GM20000 (cell line): ENCODE results near the gene VSX1.

Experiments
- DNase-seq: peaks from one replicate; pipeline ENCODE4 v3.0.0; 2012; ENCODE audit warnings: low spot score
- TF ChIP-seq, protein P1 (sequence below): IDR thresholded peaks from 2 replicates; pipeline ENCODE4 v1.5.1; 2012; ENCODE audit warnings: mild to moderate bottlenecking, control low read depth; ENCODE audit errors: extremely low read depth, missing control alignments

The VSX1 gene

DNA sequence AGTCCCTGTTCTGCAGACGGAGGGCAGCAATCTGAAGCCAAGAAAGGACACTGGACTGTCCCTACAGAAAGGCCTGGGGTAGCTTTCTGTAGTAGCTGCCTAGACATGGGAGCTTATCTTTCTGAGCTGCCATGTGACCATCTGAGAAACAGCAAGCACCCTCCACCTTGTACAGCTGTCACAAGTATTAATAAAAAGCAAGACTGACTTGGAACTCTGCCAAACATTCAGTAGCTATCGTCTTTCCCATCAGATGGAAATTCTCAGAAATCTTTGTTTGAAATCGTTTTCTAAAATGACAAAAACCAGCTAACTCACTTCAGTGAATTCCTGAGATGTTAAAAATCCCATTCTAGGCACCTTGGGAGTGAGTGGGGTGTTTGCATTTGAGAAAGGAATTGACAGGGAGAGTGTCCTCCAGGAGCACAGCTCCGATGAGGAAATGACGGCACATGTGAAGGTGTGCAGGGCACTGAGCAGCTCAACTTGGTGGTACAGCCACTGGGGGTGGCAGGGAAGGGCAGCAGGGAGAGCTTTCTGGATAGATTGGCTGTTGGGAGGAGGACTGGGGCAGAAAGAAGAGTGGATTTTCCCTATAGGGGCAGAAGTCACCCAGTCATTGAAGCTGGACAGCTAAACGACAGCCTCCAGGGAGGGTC, 48.5 kb downstream of the VSX1 start:
- TF ChIP-seq, protein P1, sequence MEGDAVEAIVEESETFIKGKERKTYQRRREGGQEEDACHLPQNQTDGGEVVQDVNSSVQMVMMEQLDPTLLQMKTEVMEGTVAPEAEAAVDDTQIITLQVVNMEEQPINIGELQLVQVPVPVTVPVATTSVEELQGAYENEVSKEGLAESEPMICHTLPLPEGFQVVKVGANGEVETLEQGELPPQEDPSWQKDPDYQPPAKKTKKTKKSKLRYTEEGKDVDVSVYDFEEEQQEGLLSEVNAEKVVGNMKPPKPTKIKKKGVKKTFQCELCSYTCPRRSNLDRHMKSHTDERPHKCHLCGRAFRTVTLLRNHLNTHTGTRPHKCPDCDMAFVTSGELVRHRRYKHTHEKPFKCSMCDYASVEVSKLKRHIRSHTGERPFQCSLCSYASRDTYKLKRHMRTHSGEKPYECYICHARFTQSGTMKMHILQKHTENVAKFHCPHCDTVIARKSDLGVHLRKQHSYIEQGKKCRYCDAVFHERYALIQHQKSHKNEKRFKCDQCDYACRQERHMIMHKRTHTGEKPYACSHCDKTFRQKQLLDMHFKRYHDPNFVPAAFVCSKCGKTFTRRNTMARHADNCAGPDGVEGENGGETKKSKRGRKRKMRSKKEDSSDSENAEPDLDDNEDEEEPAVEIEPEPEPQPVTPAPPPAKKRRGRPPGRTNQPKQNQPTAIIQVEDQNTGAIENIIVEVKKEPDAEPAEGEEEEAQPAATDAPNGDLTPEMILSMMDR = no peak
- DNase-seq = no peak

- TF ChIP-seq, protein P1 = no peak
- no peak for DNase-seq
These were observed 49.3 kb downstream of the VSX1 start for GRCh38 chr20:25032478-25033264.

- TF ChIP-seq, protein P1 = no peak
- no peak for DNase-seq
These were observed 49.9 kb downstream of the VSX1 start for GRCh38 chr20:25032065-25032477.

GRCh38 chr20:25031241-25031640, 50.7 kb downstream of the VSX1 start:
- TF ChIP-seq, protein P1 = no peak

DNA sequence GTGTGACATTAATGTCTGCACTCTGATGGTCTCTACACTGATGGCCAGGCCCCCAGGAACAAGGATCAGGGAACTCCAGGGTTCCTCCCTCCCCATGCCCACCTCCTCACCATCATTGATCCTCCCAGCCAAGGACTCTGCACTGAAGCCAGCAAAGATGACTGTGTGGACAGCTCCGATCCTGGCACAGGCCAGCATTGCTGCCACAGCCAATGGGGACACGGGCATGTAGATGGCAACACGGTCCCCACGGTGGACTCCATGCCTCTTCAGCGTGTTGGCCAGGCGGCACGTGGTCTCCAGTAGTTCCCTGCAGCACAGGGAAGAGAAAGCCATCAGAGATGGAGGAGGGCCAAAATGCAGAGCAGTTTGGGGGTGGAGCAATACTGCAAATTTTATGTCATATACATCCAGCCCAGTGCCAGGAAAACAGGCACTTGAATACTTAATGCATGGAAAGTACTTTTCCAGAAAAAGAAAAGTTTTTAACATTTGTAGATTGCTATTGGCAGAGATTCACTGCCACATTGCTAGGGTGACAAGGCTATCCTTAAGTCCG, 51.2 kb downstream of the VSX1 start:
- TF ChIP-seq, protein P1 = no peak
- no peak for DNase-seq

More at GRCh38 chr20:25031241-25031640, 50.7 kb downstream of the VSX1 start:
- DNase-seq = no peak

DNA sequence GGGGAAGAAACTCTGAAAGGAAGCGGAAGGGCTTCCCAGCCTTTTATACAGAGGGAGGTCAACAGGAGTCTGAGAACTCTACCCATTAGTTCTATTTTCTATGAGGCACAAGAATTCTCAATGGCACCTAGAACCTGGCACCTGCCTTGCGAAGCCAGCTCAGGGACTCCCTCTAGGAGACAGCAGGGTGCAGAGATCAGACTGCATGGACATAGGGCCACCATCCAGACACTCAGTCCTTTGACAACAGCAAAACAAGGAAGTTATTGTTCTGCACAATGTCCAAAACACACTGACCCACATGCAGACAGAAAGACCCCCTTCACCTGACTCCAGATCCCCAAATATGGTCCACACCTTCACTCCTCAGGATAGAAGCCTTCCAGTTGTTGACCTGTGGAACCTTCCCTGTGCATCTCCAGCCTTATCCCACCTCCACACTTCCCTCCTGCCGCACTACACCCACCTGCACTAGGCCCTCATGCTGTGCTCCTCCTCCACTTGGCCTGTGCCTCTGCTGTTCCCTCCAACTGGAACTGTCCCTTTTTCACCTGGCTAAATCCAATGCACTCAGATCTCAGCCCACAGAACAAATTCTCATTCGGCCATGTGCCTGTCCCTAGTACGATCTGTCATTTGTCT, 51.8 kb downstream of the VSX1 start:
- TF ChIP-seq, protein P1 = no peak
- DNase-seq = no peak

DNA sequence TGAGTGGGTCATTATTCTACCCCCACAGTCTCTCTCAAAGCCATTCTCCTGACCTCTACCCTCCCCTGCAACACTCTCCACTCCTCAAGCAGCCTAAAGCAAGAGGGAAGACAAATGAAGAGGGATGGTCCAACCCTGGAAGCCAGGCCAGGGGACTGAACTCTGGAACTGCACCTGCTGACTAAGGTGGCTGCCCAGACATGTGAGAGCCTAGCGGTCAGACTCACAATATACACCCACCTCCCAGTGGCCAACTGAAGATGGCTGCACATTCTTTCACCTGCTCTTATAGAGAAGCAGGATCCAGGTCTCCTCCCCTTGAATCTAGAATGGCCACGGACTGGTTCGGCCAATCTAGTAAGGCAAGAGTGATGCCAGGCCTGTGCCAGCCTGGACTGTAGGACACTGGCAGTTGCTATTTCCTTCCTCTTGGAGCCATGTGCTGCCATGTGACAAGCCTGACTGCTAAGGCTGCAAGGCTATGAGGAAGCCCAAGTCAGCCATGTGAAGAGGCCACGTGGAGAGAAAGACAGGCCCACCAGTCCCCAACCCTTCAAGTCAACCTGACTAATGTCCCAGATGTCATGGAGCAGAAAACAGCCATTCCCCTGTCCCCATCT, 55.8 kb downstream of the VSX1 start:
- TF ChIP-seq, protein P1 = no peak
- no peak for DNase-seq
